Activated T-cell treated with anti-CD3 and anti-CD28 coated beads, Interleukin-2, amount 50 U/mL, for 1 hour (primary cell): ENCODE measurements around the gene KRT9.
"Not testable (repeated sequence)": the region's sequence is repeated elsewhere in the genome, so short reads cannot be mapped to it uniquely, and the experiment has no call there.

Experiments used
- DNase-seq: peaks from one replicate; pipeline ENCODE4 v3.0.0-alpha.2; 2020

The KRT9 gene

DNA sequence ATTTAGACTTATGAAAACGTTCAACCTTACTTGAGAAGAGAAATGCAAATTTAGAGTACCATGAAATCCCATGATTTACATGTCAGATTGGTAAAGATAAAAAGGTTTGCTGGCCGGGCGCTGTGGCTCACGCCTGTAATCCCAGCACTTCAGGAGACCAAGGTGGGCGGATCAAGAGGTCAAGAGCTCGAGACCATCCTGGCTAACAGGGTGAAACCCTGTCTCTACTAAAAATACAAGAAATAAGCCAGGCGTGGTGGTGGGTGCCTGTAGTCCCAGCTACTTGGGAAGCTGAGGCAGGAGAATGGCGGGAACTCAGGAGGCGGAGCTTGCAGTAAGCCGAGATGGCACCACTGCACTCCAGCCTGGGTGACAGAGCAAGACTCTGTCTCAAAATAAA lies 29.1 kb downstream of the KRT9 start:
- DNase-seq, result not testable (repeated sequence)

DNA sequence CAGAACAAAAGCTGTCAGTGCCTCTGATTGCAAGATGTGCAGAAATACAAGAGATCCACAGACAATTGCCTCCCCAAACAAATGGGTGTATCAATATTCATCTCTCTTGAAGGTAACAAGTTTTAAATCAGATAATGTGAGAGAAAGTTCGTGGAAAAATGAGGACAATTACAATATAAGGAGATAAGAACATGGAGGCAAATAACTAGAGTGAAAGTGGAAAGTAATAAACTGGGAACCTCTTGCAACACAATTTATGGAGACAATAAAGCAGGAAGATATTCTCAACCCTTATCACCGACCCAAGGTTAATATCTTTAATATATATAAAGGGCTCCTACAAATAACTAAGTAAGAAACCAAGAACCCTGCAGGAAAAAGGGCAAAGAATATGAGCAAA lies 29.5 kb downstream of the KRT9 start:
- DNase-seq, result no peak

DNA sequence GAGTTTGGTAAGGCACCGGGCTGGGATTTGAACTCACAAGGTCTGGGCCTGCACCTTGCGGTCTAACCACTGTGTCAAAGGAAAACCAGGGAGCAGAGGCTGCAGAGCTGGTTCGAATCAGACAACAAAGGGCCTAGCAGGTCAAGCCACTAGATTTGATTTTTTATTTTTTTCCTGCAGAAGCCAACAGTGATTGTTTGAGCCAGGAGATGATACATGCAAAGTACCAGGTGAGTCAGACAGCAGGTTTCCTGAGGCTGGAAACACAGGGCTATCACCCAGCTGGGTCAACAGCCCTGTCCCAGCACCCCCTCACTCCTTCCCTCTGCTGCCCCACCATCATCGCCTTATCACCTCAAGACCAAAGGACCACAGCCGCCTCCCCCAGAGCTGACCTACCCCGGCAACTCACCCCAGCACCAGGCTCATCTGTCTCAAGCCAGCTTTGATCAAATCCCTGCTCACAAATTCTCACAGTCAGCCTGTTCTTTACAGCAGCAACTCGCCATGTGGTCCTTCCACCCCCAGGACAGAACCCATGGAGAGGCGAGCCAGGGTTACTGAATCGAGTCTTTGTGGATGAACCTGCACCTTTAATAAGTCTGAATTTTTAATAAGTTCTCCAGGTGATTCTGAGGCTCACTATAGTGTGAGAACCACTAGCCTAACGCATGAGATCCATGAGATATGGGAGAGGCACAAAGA lies 30.8 kb downstream of the KRT9 start:
- no peak for DNase-seq

DNA sequence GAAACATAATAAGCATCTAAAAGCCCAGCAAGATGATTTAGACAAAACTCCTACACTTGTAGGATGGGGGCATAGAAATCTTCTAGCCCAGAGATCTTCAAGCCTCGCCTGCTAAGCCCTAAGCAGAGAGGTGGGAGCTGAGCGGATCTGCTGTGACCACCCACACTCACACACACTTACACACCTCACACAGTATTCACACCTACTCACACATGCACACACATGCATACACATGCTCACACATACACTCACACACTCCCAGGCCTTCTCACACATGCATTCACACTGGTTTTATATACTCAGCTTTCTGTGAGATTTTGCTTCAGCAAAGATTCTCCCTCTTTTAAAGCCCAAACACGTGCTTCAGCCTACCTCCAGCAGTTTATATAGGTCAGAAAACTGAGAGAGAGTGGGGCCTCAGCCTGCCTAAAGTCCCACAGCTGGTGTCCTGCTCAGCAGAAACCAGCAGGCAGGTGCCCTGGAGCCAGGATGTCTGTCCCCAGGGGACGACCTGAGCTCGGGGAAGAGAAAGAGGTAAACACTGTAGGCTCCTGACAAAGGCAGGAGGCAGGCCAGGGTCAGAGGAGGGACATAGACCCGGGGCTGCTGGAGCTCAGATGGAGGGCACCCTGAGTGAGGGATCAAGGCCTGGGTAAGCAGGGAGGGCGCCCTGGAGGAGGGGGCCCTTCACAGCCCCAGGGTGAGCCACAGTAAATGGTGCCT lies 31.7 kb downstream of the KRT9 start:
- no peak for DNase-seq

DNA sequence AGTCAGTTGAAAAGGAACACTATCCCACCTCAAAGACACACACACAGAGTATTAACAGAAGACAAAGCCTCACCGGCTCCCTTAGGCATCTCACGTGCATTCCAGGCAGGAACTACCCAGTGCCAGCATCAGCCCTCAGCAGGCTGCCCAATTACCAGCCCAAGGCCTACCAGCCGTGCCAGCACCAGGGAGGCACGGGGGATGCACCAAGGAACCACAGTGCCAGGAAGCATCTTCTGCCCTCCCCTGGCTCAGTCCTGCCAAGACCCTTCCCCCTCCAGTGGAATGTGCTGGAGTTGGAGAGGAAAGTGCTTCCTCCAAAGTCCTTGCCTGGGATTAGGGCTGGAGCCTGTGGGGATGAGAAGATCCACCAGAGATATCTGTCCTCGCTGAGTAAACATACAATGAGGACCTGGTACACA lies 32.8 kb downstream of the KRT9 start:
- DNase-seq, result no peak

DNA sequence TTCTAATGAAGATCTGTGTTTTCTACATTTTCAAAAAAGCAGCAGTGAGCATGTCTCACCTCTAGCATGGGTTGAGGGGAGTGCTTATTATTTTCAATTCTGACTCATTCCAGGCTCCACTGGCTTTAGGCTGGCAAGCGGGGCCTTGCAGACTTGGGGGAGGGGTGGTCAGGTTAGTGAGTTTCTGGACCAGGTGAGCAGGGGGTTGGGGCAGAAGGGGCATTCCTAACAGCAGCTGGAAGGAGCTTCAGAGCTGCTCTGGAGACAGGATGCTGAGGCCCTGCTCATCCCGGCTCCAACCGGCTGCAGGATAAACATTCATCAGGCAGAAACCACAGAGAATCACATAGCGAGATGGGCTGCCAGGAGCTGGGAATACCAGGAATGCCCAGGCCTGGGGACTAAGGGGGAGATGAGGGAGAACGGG lies 33.3 kb downstream of the KRT9 start:
- DNase-seq, result no peak

DNA sequence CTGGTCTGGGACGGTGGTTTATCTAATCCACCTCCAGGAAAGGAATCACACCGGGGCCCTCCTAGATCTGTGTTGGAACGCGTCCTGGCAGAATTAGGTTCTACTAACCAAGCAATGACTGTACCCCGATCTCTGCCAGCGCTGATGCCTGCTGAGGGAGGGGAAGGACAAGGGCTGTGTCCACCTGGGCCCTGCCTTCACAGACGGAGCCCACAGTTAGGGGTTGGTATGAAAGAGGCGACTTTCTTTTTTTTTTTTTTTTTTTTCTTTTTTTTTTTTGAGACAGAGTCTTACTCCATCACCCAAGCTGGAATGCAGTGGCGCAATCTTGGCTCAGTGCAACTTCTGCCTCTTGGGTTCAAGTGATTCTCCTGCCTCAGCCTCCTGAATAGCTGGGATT lies 33.9 kb downstream of the KRT9 start:
- DNase-seq, result no peak

DNA sequence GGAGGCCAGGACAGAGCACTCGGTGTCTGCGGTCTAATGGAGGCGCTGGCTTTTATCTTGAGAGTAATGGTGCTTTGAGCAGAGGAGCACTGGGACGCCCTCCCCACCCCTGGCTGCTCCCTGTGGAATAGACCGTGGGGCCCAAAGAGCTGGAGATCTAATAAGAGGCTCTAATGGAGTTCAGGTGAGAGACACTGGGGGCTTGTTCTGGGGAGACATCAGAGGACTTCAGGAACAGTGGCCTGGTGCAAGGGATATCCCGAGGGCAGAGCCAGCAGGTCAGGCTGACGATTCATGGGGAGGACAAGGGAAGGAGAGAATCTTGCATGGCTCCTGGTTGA lies 34.3 kb downstream of the KRT9 start:
- no peak for DNase-seq

DNA sequence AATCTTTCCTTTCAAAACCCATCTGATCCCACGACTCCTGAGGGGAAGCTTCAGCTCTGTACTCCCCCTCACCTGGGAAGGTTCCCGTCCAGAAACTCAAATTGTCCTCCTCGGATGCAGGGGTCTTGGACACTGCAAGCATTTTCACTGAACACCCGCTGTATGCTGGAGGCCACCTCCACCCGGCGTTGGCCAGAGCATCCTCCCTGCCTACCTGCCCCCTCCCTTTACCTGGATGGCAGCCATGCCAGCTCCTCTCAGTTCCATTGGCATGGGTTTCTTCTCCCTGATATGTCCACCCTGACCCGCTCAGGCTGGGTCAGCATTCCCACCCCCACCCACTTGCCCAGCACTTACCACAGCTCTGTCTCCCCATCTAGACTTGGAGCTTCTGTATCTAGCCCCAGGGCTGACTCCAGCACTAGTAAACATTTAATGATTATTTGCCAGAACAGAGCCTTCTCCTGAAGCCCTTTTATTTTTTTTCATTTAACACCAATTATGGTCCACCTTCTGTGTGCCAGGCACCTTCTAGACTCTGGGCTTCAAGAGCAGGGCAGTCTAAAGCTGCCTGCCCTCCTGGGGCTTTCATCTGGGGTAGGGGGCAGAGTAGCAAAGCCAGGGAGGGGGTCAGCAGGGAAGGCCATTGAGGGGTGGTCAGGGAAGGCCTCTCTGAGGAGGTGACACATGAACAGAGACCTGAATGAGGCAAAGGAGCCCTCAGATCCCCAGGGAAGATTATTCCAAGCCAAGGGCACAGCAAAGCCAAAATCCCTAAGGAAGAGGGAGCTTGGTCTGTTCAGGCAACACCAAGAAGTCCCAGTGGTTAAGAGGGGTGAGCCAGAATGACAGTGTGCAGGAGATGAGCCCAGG lies 34.9 kb downstream of the KRT9 start:
- no peak for DNase-seq

DNA sequence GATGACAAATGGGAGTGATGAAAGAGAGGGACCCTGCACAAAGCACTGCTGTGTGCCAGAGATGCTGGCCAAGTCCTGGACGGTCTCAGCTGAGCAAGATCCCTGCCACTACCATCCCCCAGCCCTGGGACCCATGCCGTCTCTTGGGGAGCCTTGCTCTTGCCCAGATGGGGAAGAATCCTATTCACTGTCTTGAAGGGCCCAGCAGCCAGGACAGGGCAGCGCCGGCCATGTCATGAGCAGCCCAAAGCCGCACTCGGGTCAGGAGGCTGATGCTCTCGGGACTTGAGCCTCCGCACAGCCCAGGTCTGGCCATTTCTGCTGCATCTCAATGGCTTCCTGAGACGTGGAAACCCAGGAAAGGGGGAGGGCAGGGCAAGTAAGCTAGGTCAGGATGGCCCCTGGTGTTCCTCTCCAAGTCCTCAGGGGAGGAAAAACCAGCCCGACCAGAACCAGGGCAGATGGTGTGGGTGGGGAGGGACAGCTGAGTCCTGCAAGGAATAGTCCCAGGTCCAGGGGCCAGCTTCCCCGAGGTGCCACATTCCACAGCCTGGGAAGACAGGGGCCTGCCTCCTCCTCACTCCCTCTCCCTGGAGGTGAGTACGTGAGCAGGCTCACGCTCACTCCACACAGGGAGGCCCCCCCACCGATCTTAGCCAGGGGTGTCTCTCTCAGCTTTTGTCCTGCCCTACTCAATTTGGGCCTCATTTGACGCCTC lies 35.9 kb downstream of the KRT9 start:
- no peak for DNase-seq

DNA sequence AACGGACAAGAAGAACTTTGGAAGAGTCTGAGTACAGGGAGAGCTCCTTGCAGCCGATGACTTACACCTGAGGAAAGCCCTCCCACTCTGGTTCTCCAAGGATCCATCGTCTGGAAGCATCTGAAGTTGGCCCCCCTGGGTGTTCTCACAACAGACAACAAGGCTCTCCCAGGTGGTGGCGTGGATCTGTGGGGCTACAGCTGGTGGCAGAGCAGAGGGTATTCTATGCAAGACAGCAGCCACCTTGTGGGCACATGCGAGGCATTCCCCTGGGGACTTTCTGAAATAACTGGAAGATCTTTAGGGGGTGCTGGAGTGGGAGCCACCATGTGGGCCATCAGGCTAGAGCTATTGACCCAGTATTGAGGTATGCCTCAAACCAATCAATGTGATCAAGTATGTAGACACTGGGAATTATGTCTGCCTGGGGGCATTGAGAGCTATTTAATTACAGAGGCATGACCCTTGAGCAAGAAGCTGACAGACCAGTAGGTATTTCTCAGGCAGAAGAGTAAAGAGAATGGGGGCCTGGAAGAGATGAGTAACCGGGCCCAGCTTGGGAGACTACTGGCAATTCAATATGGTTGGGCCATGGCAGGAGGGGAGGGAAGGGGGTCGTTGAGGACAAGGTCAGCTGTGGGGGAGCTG lies 36.8 kb downstream of the KRT9 start:
- DNase-seq, result no peak

DNA sequence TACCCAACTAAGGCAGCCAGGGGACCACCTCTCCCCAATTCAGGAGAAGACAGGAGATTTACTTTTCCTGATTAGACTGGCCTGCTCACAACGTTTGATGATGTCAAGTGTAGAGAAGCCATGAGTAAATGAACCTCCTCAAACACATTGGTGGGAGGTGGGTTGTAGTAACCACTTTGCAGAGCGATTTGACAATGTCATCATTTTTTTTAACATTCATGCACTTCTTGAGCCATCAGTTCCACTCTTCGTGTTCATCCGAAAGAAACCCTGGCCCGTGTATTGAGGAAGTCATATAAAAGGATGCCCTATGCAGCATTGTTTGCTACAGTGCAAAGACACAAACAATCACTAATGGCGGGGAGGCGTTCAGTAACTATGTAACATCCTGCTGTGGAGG lies 38.2 kb downstream of the KRT9 start:
- no peak for DNase-seq

DNA sequence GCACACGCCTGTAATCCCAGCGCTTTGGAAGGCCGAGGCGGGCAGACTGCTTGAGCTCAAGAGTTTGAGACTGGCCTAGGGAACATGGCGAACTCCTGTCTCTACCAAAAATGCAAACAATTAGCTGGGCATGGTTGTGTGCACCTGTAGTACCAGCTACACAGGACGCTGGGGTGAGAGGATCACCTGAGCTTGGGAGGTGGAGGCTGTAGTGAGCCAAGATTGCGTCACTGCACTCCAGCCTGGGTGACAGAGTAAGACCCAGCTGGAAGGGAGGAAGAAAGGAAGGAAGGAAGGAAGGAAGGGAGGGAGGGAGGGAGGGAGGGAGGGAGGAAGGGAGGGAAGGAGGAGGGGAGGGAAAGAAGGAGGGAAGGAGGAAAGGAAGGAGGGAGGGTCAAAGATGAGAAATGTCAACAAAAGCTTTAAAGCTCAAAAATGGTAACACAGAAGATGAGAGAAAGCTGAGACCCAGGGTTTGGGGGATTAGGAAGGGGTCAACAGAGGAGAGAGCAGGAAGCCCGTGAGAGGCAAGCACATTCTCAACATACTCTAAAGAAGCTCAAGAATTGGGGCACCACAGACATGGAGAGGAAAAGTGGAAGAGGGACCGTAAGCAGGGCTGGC lies 38.8 kb downstream of the KRT9 start:
- no peak for DNase-seq

DNA sequence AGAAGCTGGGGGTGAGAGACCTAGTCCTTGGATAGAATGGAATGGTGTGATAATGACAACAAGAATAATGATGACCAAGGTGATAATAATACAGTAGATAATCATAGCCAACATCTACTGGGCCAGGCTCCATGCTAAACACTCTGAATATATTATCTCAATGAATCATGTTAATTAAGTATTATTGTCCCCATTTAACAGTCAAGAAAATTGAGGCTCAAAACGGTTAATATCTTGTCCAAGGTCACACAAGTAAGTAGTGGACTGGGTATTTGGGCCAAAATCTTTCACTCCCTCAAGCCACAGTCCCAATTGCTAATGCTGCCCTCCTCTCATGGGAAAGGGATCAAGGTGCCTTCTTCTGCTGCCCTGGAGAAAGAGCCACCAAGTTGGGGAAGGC lies 39.9 kb downstream of the KRT9 start:
- no peak for DNase-seq

DNA sequence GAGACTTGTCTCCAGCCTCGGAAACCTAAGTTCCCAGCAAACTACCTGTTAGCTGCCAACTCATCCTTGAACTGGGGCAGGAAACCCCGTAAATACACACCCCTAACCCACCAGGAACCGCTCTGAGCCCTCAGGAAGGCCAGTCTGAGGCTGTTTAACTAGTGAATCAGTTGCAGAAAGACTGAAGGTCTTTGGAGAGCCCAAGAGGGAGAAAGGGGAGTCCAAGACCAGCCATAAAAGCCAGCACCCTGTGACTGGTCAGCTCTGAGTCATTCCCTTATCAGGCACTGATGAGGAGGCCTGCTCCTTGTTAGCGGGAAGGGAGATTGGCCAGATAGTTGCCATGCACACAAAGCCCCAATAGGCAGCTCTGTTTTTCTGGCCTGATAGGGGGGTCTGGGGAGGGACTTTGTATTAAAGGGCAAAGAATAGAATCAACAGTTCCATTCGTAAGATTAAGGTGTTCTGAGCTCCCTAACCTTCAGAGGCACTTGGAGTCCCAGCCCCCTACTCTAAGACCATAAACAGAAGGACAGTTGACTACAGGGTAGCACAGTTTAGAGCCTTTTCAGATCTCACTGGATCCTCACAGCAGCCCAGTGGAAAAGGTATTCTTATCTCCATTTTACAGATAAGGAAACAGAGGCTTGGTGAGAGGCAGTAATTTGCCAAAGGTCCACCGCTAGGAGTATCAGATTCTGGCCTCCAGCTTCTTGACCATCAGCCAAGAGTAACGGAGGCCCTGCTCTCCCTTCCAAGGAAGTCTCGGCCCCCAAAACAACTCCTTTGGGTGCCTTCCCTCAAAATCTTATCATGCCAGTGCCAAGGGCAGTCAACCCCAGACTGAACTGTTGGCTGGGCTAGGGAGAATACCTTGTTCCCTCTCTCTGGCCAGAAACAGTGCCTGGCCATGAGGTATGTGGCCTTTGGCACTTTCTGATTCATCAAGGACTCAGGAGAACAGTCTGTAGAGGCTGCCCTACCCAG lies 41.5 kb downstream of the KRT9 start:
- no peak for DNase-seq

DNA sequence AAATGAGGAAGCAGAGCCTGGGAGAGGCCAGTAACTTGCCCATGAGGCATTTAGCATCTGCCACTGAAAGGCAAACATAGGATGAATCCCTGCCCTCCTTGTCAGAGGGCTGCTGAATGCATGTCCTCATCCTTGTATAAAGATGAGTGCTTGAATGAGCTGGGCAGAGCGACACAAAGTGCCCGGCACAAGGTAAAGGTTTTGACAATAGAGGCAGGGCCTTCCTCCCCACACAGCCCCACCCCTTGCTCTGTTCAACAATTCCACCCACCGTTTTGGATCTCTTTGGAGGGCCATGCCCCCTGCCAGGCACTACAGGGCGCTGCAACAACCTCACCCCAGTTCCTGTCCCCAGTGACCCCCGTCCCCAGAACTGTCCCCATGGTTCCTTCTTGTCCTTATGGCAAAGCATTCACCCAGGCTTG lies 42.4 kb downstream of the KRT9 start:
- DNase-seq, result no peak

DNA sequence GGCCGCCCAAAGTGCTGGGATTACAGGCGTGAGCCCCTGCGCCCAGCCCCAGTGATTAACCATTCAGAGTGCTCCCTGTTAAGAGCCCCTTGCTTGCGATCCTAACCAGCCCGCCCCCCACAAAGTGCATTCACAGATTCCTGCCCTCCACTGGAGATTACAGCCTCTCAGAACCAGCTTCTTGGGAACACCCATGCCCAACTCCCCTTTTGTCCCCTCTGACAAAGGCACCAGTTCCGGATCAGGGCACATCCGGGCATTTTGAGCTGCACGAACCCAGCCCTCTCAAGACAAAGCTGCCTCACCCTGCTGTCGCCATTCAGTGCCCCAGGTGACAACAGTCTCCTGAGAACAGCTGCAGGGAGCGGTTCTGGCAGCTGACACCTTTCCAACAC lies 42.9 kb downstream of the KRT9 start:
- no peak for DNase-seq

DNA sequence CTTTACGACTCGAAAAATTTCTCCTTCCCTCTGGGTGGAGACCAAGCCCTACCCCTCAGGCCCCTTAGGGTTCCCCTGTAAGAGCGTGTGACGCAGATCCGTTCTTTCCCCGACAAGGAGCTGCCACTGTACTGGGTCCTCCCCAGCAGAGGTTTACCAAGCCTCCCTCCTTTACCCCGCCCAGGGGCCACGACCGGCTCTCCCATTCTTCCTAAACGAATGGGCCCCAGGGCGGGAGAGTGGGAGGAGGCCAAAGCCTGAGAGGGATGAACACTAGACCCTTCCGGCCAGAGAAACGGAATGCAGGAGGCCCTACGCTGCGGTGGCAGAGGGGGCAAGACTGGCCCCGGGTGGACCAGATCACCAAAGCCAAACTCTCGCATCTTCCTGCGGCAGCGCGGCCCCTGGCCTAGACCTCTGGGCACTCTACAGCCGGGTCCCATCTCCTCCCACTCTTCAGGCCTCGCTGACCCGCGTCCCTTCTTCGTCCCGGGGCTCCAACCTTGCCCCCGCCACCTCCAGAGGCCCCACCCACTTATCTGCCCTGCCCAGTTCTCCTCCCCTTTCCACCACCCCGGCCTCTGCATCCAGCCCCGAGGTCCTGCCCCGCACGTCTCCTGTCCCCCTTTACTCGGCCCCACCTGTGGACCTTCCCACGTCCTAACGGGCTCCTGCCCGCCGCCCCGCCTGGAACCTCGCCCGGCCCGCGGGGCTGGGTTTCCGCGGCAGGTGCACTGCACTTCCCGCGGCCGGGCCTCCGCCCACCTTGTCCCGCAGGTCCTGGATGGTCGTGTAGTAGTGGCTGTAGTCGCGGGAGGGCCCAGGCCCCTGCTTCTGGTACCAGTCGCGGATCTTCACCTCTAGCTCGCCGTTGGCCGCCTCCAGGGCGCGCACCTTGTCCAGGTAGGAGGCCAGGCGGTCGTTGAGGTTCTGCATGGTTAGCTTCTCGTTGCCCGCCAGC lies 44.5 kb downstream of the KRT9 start:
- DNase-seq, result peak; percentile 34

DNA sequence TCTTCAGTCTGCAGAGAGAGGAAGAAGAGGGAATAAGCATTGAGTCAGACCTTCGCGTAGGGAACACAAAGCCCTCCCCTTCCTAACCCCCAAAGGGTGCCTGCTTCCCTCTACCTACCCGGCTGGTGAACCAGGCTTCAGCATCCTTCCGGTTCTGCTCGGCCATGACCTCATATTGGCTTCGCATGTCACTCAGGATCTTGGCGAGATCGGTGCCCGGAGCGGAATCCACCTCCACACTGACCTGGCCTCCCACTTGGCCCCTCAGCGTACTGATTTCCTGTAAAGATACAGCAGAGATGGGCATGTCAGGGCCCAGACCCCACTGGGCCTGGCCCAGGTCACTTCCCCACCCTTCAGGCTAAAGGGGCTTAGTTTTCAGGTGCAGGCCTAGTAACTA lies 47.6 kb downstream of the KRT9 start:
- no peak for DNase-seq

DNA sequence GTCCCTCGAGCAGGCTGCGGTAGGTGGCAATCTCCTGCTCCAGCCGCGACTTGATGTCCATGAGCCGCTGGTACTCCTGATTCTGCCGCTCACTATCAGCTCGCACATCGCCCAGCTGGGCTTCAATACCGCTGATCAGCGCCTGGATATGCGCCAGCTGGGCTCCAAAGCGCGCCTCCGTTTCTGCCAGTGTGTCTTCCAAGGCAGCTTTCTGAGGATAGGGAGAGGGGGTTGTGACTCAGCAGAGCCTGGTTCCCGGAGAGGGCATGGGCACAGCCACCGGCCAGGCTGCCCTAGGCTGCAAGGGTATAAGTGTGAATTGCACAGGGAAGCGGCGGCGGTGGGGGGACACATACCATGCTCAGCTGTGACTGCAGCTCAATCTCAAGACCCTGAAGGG lies 48.1 kb downstream of the KRT9 start:
- no peak for DNase-seq
